ENCODE data around the gene KCNH4. TPM values are rescaled to one million over a fixed set of nuclear protein-coding genes. Genes with fewer than 3 reads are reported as not detected.

The KCNH4 gene
- total RNA-seq, 1 donor from 2014 or later = not detected

Other genes with a start within 250 kb of the KCNH4 start
- gene CNP, start 214.3 kb downstream of the KCNH4 start, total RNA-seq = 31.4 TPM
- 33.2 TPM for gene DNAJC7, start 163.7 kb downstream of the KCNH4 start, total RNA-seq
- gene NKIRAS2, start 161.1 kb downstream of the KCNH4 start, total RNA-seq = 12.9 TPM
- gene C17orf113, start 130.5 kb downstream of the KCNH4 start, total RNA-seq = 0.20 TPM
- 0.13 TPM for gene ZNF385C, start 82.7 kb downstream of the KCNH4 start, total RNA-seq
- gene DHX58, start 68.4 kb downstream of the KCNH4 start, total RNA-seq = 30.3 TPM
- gene KAT2A, start 59.8 kb downstream of the KCNH4 start, total RNA-seq = 30.8 TPM
- 1.1 TPM for gene HSPB9, start 58.3 kb downstream of the KCNH4 start, total RNA-seq
- gene RAB5C, start 26.2 kb downstream of the KCNH4 start, total RNA-seq = 56.3 TPM
- not detected for gene HCRT, start 4.3 kb upstream of the KCNH4 start, total RNA-seq
- gene GHDC, start 13.4 kb upstream of the KCNH4 start, total RNA-seq = 15.7 TPM
- 26.3 TPM for gene STAT5B, start 95.2 kb upstream of the KCNH4 start, total RNA-seq
- 10.2 TPM for gene STAT5A, start 107.4 kb upstream of the KCNH4 start, total RNA-seq
- gene STAT3, start 207.3 kb upstream of the KCNH4 start, total RNA-seq = 112 TPM
- gene CAVIN1, start 242.1 kb upstream of the KCNH4 start, total RNA-seq = 12.3 TPM